Measurements from ENCODE around the gene NAV2.
A peak's percentile ranks its signal among the peaks of the same experiment; 100 is the strongest.

The NAV2 gene

DNA sequence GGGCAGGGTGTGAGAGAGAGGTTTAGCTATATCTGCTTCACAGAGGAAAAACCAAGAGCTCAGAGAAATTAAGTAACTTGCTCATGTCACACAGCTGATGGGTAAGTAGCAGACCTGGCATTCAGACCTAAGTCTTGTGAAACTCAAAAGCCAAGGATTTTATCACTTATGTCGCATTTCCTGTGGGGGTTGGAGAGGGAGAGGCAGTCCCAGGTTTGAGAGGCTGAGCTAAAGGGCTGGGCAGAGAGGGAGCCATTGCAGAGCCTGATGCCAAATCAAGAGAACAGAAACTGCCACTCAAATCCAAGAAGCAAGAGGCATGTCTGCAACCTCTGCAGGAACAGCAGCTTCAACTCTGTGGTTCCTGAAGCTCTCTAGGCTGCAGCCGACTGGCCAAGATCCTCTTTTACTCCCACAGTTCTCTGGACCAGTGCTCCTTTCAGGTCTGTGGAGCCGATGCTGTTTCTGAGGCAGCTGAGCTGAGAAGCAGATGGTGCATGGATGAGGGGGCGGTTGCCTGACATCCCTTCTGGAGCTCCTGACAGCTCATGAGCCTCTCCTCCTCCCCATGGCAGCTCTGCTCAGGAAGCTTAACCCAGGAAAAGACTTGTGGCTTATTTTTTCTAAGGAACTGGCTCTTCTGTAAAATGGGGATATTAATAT is 47.6 kb upstream of the NAV2 start:
- no peak for TF ChIP-seq ZFP3 (CRISPR knock-in tag; IDR thresholded peaks at IDR 0.05)
- no peak for TF ChIP-seq RARB (CRISPR knock-in tag; IDR thresholded peaks at IDR 0.05)
- TF ChIP-seq, protein P1, sequence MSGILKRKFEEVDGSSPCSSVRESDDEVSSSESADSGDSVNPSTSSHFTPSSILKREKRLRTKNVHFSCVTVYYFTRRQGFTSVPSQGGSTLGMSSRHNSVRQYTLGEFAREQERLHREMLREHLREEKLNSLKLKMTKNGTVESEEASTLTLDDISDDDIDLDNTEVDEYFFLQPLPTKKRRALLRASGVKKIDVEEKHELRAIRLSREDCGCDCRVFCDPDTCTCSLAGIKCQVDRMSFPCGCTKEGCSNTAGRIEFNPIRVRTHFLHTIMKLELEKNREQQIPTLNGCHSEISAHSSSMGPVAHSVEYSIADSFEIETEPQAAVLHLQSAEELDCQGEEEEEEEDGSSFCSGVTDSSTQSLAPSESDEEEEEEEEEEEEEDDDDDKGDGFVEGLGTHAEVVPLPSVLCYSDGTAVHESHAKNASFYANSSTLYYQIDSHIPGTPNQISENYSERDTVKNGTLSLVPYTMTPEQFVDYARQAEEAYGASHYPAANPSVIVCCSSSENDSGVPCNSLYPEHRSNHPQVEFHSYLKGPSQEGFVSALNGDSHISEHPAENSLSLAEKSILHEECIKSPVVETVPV (CRISPR knock-in tag; IDR thresholded peaks at IDR 0.05), result no peak
- no peak for TF ChIP-seq GLIS3 (CRISPR knock-in tag; IDR thresholded peaks at IDR 0.05)
- no peak for TF ChIP-seq PPARA (CRISPR knock-in tag; IDR thresholded peaks at IDR 0.05; ENCODE audit: borderline replicate concordance)
- peak; percentile 50 for ATAC-seq

GRCh38 chr11:19666951-19667350 is 45.7 kb upstream of the NAV2 start:
- no peak for TF ChIP-seq ZNF565 (CRISPR knock-in tag; conservative IDR thresholded peaks at IDR 0.05; ENCODE audit: low read depth)
- no peak for TF ChIP-seq TOX (CRISPR knock-in tag; IDR thresholded peaks at IDR 0.05; ENCODE audit: borderline replicate concordance)
- no peak for ATAC-seq

- ATAC-seq, result no peak
- TF ChIP-seq ZNF70 (CRISPR knock-in tag; IDR thresholded peaks at IDR 0.05) (no peak), TOX (CRISPR knock-in tag; IDR thresholded peaks at IDR 0.05; ENCODE audit: borderline replicate concordance) (no peak), ZC3H10 (CRISPR knock-in tag; IDR thresholded peaks at IDR 0.05) (no peak), POU6F1 (CRISPR knock-in tag; IDR thresholded peaks at IDR 0.05; ENCODE audit: borderline replicate concordance, low read depth) (no peak), ZNF8 (CRISPR knock-in tag; IDR thresholded peaks at IDR 0.05) (no peak), GLIS3 (CRISPR knock-in tag; IDR thresholded peaks at IDR 0.05) (no peak), ARNTL (CRISPR knock-in tag; IDR thresholded peaks at IDR 0.05; ENCODE audit: borderline replicate concordance, low read depth) (no peak)
- TF ChIP-seq, protein P2, sequence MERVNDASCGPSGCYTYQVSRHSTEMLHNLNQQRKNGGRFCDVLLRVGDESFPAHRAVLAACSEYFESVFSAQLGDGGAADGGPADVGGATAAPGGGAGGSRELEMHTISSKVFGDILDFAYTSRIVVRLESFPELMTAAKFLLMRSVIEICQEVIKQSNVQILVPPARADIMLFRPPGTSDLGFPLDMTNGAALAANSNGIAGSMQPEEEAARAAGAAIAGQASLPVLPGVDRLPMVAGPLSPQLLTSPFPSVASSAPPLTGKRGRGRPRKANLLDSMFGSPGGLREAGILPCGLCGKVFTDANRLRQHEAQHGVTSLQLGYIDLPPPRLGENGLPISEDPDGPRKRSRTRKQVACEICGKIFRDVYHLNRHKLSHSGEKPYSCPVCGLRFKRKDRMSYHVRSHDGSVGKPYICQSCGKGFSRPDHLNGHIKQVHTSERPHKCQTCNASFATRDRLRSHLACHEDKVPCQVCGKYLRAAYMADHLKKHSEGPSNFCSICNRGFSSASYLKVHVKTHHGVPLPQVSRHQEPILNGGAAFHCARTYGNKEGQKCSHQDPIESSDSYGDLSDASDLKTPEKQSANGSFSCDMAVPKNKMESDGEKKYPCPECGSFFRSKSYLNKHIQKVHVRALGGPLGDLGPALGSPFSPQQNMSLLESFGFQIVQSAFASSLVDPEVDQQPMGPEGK (CRISPR knock-in tag; IDR thresholded peaks at IDR 0.05; ENCODE audit: borderline replicate concordance), result no peak
- TF ChIP-seq, protein P3, sequence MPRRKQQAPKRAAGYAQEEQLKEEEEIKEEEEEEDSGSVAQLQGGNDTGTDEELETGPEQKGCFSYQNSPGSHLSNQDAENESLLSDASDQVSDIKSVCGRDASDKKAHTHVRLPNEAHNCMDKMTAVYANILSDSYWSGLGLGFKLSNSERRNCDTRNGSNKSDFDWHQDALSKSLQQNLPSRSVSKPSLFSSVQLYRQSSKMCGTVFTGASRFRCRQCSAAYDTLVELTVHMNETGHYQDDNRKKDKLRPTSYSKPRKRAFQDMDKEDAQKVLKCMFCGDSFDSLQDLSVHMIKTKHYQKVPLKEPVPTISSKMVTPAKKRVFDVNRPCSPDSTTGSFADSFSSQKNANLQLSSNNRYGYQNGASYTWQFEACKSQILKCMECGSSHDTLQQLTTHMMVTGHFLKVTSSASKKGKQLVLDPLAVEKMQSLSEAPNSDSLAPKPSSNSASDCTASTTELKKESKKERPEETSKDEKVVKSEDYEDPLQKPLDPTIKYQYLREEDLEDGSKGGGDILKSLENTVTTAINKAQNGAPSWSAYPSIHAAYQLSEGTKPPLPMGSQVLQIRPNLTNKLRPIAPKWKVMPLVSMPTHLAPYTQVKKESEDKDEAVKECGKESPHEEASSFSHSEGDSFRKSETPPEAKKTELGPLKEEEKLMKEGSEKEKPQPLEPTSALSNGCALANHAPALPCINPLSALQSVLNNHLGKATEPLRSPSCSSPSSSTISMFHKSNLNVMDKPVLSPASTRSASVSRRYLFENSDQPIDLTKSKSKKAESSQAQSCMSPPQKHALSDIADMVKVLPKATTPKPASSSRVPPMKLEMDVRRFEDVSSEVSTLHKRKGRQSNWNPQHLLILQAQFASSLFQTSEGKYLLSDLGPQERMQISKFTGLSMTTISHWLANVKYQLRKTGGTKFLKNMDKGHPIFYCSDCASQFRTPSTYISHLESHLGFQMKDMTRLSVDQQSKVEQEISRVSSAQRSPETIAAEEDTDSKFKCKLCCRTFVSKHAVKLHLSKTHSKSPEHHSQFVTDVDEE (CRISPR knock-in tag; IDR thresholded peaks at IDR 0.05), result no peak
- TF ChIP-seq, protein P1 (CRISPR knock-in tag; IDR thresholded peaks at IDR 0.05), result no peak
Observed at GRCh38 chr11:19669511-19669910, 43.1 kb upstream of the NAV2 start.

- TF ChIP-seq, protein P3 (CRISPR knock-in tag; IDR thresholded peaks at IDR 0.05), result no peak
- no peak for TF ChIP-seq SNAI2 (CRISPR knock-in tag; IDR thresholded peaks at IDR 0.05)
- TF ChIP-seq ZNF70 (CRISPR knock-in tag; IDR thresholded peaks at IDR 0.05), result no peak
- TF ChIP-seq, protein P2 (CRISPR knock-in tag; IDR thresholded peaks at IDR 0.05; ENCODE audit: borderline replicate concordance), result no peak
- TF ChIP-seq CREB5 (CRISPR knock-in tag; IDR thresholded peaks at IDR 0.05; ENCODE audit: low read depth), result no peak
- no peak for ATAC-seq
Observed at GRCh38 chr11:19670030-19670791, 42.4 kb upstream of the NAV2 start.

Measured in SK-N-SH treated with all-trans-retinoic acid at 6 μM for 48 hours (cell line).